Left ventricle myocardium inferior (tissue), 1 donor: ENCODE measurements around the gene SANBR. TPM values are rescaled to one million over a fixed set of nuclear protein-coding genes. Genes with fewer than 3 reads are reported as not detected.

ENCODE experiments used
- DNase-seq: peaks from one replicate; pipeline ENCODE4 v3.0.0-alpha.2; 2020
- H3K27ac ChIP-seq: fragments of 200-600 bp; replicated peaks from 2 replicates; pipeline ENCODE4 v1.8.0; 2021
- H3K27me3 ChIP-seq: fragments of 200-600 bp; 2 replicates; pipeline ENCODE4 v1.8.0; 2021; ENCODE audit warnings: low read depth
- H3K36me3 ChIP-seq: fragments of 200-600 bp; 2 replicates; pipeline ENCODE4 v1.8.0; 2021
- H3K4me1 ChIP-seq: fragments of 200-600 bp; 2 replicates; pipeline ENCODE4 v1.8.0; 2021
- H3K4me3 ChIP-seq: fragments of 200-600 bp; 2 replicates; pipeline ENCODE4 v1.8.0; 2021; ENCODE audit warnings: mild to moderate bottlenecking, moderate library complexity
- H3K9me3 ChIP-seq: fragments of 200-600 bp; replicated peaks from 2 replicates; pipeline ENCODE4 v1.8.0; 2021
- CTCF ChIP-seq: fragments of 200-600 bp; IDR thresholded peaks from 2 replicates; pipeline ENCODE4 v1.8.0; 2021; ENCODE audit warnings: antibody characterized with exemption, mild to moderate bottlenecking, borderline replicate concordance
- intact Hi-C: fragments of 100-400 bp; cut with micrococcal nuclease; formaldehyde crosslinking; loops from one replicate; pipeline ENCODE4 v1.11.0; 2022
- long read RNA-seq: library from polyadenylated mRNA; unstranded; transcript quantifications from one replicate; pipeline ENCODE4 v2.0.0, GENCODE V29; 2021
- total RNA-seq: library from RNA; stranded (reverse); fragmentation: NEBNext Ultra II Directional; extraction: Animal tissue kit (Norgen Biotek cat#: 25700); gene quantifications from one replicate; pipeline ENCODE4 v1.2.1, GENCODE V29; 2021
- donor health status: DM: no; HTN: yes; CAD: no; lungs with severe emphysema.

Gene SANBR
- 6.8 TPM for total RNA-seq
- long read RNA-seq, full-length matches to known transcripts: 7 of 11 reads
- long read RNA-seq, partial matches to known transcripts: 1 of 11 reads
- long read RNA-seq, other reads (novel, unspliced or antisense): 3 of 11 reads

GRCh38 chr2:61065714-61066709 is at the start of gene SANBR:
Gene SANBR (plus strand): TSS chr2:61065871. CDS start chr2:61070351, 4,480 bp downstream.
- H3K4me3 ChIP-seq: peak within 1 kb of the TSS; percentile 98
- peak; percentile 87 for DNase-seq
- no peaks in the 10 kb centered on the region for H3K9me3 ChIP-seq
- intact Hi-C loops: no loop called here
- H3K4me1 ChIP-seq: peaks cover 21% of the 10 kb centered on the region
- H3K27ac ChIP-seq: peak within 1 kb of the TSS; percentile 93
- TF ChIP-seq CTCF: peak; percentile 14
- H3K27me3 ChIP-seq: no peaks in the 10 kb centered on the region
- peaks cover 8% of the 10 kb centered on the region for H3K36me3 ChIP-seq

GRCh38 chr2:61015976-61016375 is 49.7 kb upstream of the SANBR start:
- Histone ChIP-seq H3K4me3 (peak overlapping the region; percentile 97), H3K27me3 (no peaks in the 10 kb centered on the region), H3K9me3 (no peaks in the 10 kb centered on the region), H3K4me1 (peaks cover 58% of the 10 kb centered on the region), H3K36me3 (peaks cover under 1% of the 10 kb centered on the region), H3K27ac (no peak overlapping the region)
- TF ChIP-seq CTCF: no peak
- intact Hi-C loops: no loop called here
- no peak for DNase-seq

GRCh38 chr2:61016392-61017002 is 49.2 kb upstream of the SANBR start:
- peak overlapping the region; percentile 97 for H3K4me3 ChIP-seq
- intact Hi-C loops: no loop called here
- peaks cover 5% of the 10 kb centered on the region for H3K36me3 ChIP-seq
- H3K9me3 ChIP-seq: no peaks in the 10 kb centered on the region
- peak overlapping the region; percentile 93 for H3K27ac ChIP-seq
- peaks cover 63% of the 10 kb centered on the region for H3K4me1 ChIP-seq
- DNase-seq: no peak
- TF ChIP-seq CTCF: no peak
- H3K27me3 ChIP-seq: no peaks in the 10 kb centered on the region

- peak; percentile 58 for DNase-seq
- Histone ChIP-seq H3K27me3 (no peaks in the 10 kb centered on the region), H3K27ac (peak overlapping the region; percentile 93), H3K4me3 (peak overlapping the region; percentile 97), H3K4me1 (peaks cover 65% of the 10 kb centered on the region), H3K36me3 (peaks cover 11% of the 10 kb centered on the region), H3K9me3 (no peaks in the 10 kb centered on the region)
- intact Hi-C loops: no loop called here
- TF ChIP-seq CTCF: no peak
These were observed 48.6 kb upstream of the SANBR start for GRCh38 chr2:61017003-61017555.

- intact Hi-C loops: no loop called here
- peaks cover 17% of the 10 kb centered on the region for H3K36me3 ChIP-seq
- peak within 1 kb of the TSS; percentile 97 for H3K4me3 ChIP-seq
- peaks cover 65% of the 10 kb centered on the region for H3K4me1 ChIP-seq
- H3K27me3 ChIP-seq: no peaks in the 10 kb centered on the region
- DNase-seq: peak; percentile 69
- no peaks in the 10 kb centered on the region for H3K9me3 ChIP-seq
- TF ChIP-seq CTCF: no peak
- H3K27ac ChIP-seq: peak within 1 kb of the TSS; percentile 93
These were observed 47.9 kb upstream of the SANBR start, which contains the start of the genes PEX13 and PUS10 for GRCh38 chr2:61017556-61018317. Gene PEX13 (plus strand): TSS chr2:61017720. CDS start chr2:61017760, 40 bp downstream. Gene PUS10 (minus strand): TSS chr2:61018255. CDS start chr2:61011890, 6,365 bp downstream.
